ENCODE results near the gene ZNF652. TPM values are rescaled to one million over a fixed set of nuclear protein-coding genes. Genes with fewer than 3 reads are reported as not detected.

ZNF652 gene
- total RNA-seq, 2 donors from 2014 or later, result 42.6 to 60.0 TPM

DNA sequence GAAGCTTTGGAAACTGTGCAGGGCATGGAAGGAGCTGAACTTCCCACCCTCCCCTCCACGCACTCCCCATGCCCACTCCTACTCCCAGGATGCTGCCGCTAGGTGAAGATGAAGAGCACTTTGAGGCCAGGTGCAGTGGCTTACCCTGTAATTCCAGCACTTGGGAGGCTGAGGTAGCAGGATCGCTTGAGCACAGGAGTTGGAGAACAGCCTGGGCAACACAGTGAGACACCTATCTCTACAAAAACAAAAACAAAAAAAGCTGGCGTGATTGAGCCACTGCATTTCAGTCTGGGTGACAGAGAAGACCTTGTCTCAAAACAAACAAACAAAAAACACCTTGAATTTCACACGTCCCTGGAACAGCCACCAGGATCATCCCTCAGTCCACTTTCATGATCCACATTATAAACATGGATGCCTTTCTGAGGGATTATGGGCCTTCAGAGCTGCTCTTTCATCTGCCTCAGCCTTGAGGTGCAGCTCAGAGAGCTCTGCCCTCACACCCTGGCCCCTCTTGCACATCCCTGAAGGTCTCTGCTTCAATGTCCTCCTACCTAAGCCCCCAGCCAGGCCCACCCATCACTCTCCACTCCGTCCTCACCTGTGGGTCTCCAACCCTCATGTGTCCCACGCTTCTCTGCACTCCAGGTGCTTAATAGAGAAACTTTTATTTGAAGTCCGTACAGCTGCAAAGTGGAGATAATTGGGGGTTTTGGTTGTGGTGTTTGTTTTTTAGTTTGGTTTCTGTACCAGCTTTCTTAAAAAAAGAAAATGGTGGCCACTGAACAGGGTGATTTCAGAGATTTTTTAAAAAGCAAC, 26.9 kb upstream of the ZNF652 start:
- no peaks in the 10 kb centered on the region for H3K9me3 Mint-ChIP-seq
- H3K27me3 ChIP-seq (ENCODE audit: control insufficient read depth, insufficient read depth, low read length, poor library complexity, severe bottlenecking), result no peaks in the 10 kb centered on the region
- DNase-seq, result no peak
- no peaks in the 10 kb centered on the region for H3K27me3 Mint-ChIP-seq (ENCODE audit: insufficient read depth)
- H3K9ac ChIP-seq (ENCODE audit: extremely low read depth, low read length, poor library complexity, severe bottlenecking), result no peak overlapping the region
- 85 to 89% methylated on average over 5 to 8 of the region's 8 CpGs for WGBS, 2 experiments (ENCODE audit: insufficient coverage in 1 of 2, insufficient read length in 1 of 2)
- TF ChIP-seq, protein P1, sequence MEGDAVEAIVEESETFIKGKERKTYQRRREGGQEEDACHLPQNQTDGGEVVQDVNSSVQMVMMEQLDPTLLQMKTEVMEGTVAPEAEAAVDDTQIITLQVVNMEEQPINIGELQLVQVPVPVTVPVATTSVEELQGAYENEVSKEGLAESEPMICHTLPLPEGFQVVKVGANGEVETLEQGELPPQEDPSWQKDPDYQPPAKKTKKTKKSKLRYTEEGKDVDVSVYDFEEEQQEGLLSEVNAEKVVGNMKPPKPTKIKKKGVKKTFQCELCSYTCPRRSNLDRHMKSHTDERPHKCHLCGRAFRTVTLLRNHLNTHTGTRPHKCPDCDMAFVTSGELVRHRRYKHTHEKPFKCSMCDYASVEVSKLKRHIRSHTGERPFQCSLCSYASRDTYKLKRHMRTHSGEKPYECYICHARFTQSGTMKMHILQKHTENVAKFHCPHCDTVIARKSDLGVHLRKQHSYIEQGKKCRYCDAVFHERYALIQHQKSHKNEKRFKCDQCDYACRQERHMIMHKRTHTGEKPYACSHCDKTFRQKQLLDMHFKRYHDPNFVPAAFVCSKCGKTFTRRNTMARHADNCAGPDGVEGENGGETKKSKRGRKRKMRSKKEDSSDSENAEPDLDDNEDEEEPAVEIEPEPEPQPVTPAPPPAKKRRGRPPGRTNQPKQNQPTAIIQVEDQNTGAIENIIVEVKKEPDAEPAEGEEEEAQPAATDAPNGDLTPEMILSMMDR (conservative IDR thresholded peaks at IDR 0.05), result no peak
- H3K4me3 Mint-ChIP-seq, result no peak overlapping the region
- H3K36me3 Mint-ChIP-seq (ENCODE audit: low read depth), result no peaks in the 10 kb centered on the region
- no peaks in the 10 kb centered on the region for H3K36me3 ChIP-seq (ENCODE audit: control insufficient read depth, insufficient read depth, low read length)
- H3K27ac Mint-ChIP-seq, result no peak overlapping the region
- no peak overlapping the region for H3K4me3 ChIP-seq (ENCODE audit: low read length)
- H3K9me3 ChIP-seq (ENCODE audit: control insufficient read depth, low read length), result no peaks in the 10 kb centered on the region
- H3K4me1 Mint-ChIP-seq, result peaks cover 18% of the 10 kb centered on the region
- H3K27ac ChIP-seq (ENCODE audit: low read depth, low read length), result no peak overlapping the region
- peaks cover 5% of the 10 kb centered on the region for H3K4me1 ChIP-seq (ENCODE audit: control insufficient read depth, insufficient read depth, low read length)

DNA sequence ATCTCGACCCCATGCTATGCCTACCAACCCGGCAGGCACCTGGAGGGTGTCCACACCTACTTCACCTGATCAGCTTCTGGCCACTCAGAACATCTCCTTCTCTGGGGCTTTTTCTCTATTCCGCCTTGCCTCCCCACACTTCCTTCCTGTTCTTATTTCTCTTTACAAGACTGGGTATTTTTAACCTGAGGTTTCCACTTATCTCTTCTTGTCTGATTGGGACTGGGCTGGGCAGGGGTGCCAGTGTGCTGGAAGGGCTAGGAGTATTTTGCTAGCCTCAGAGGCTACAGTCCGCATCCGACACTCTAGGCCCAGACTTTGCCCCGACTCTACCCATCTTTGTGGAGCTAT, 26.2 kb upstream of the ZNF652 start:
- peaks cover 18% of the 10 kb centered on the region for H3K4me1 Mint-ChIP-seq
- 95 to 98% methylated on average over 5 to 6 of the region's 6 CpGs for WGBS, 2 experiments (ENCODE audit: insufficient coverage in 1 of 2, insufficient read length in 1 of 2)

DNA sequence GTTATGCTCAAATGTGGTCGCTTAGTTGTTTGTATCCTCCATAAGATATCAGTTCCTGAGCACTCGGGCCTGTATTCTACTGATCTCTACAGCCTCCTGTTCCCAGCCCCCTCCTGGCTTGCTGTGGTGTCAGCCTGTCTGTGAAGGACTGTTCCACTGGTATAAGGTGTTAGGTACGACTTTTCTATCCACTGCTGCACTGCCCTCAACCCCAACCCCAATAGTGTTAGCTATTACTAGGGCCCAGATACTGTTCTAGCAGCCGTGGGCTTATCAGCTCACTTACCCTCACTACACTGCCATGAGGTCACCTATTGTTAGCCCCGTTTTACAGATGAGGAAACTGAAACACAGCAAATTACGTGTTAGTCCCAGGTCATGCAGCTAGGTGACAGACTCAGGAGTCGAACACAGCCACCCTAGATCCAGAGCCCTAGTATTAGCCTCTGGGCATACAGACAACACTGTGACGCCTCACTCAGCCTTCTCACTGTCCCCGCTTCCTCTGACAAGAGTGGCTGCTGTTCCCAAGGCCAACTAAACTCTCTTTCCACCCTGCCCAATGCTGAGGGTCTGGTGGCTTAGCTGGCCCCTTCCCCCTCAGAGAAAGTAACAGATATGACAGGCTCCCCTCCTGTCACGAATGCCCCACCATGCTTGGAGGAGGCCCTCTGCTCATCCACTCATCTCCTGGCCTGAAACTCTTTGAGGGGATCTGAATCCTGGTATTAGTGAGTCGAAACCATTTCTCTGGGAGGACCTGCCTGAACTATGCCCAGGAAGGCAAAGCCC, 25.6 kb upstream of the ZNF652 start:
- peaks cover 1% of the 10 kb centered on the region for H3K27me3 Mint-ChIP-seq (ENCODE audit: insufficient read depth)
- H3K4me3 ChIP-seq (ENCODE audit: low read length), result no peak overlapping the region
- TF ChIP-seq, protein P1 (conservative IDR thresholded peaks at IDR 0.05), result no peak

More for the DNA sequence above, 26.2 kb upstream of the ZNF652 start:
- H3K4me1 ChIP-seq (ENCODE audit: control insufficient read depth, insufficient read depth, low read length), result peaks cover 5% of the 10 kb centered on the region
- no peaks in the 10 kb centered on the region for H3K9me3 ChIP-seq (ENCODE audit: control insufficient read depth, low read length)
- Mint-ChIP-seq H3K4me3 (no peak overlapping the region), H3K27ac (no peak overlapping the region), H3K36me3 (ENCODE audit: low read depth) (no peaks in the 10 kb centered on the region), H3K27me3 (ENCODE audit: insufficient read depth) (no peaks in the 10 kb centered on the region), H3K9me3 (no peaks in the 10 kb centered on the region)
- no peak overlapping the region for H3K27ac ChIP-seq (ENCODE audit: low read depth, low read length)
- H3K36me3 ChIP-seq (ENCODE audit: control insufficient read depth, insufficient read depth, low read length), result no peaks in the 10 kb centered on the region
- DNase-seq, result no peak
- no peak overlapping the region for H3K9ac ChIP-seq (ENCODE audit: extremely low read depth, low read length, poor library complexity, severe bottlenecking)
- no peak overlapping the region for H3K4me3 ChIP-seq (ENCODE audit: low read length)
- TF ChIP-seq, protein P1 (conservative IDR thresholded peaks at IDR 0.05), result no peak
- no peaks in the 10 kb centered on the region for H3K27me3 ChIP-seq (ENCODE audit: control insufficient read depth, insufficient read depth, low read length, poor library complexity, severe bottlenecking)

More for the DNA sequence above, 25.6 kb upstream of the ZNF652 start:
- Histone ChIP-seq H3K9me3 (ENCODE audit: control insufficient read depth, low read length) (no peaks in the 10 kb centered on the region), H3K27me3 (ENCODE audit: control insufficient read depth, insufficient read depth, low read length, poor library complexity, severe bottlenecking) (no peaks in the 10 kb centered on the region), H3K9ac (ENCODE audit: extremely low read depth, low read length, poor library complexity, severe bottlenecking) (no peak overlapping the region), H3K4me1 (ENCODE audit: control insufficient read depth, insufficient read depth, low read length) (peaks cover 5% of the 10 kb centered on the region), H3K27ac (ENCODE audit: low read depth, low read length) (no peak overlapping the region), H3K36me3 (ENCODE audit: control insufficient read depth, insufficient read depth, low read length) (no peaks in the 10 kb centered on the region)
- DNase-seq, result no peak
- H3K4me1 Mint-ChIP-seq, result peaks cover 18% of the 10 kb centered on the region
- no peak overlapping the region for H3K4me3 Mint-ChIP-seq
- no peak overlapping the region for H3K27ac Mint-ChIP-seq
- no peaks in the 10 kb centered on the region for H3K36me3 Mint-ChIP-seq (ENCODE audit: low read depth)
- no peaks in the 10 kb centered on the region for H3K9me3 Mint-ChIP-seq
- 81 to 92% methylated on average over 7 to 11 of the region's 11 CpGs for WGBS, 2 experiments (ENCODE audit: insufficient coverage in 1 of 2, insufficient read length in 1 of 2)
